Keratinocyte (primary cell): ENCODE measurements around the gene ADAMTS17.

ENCODE experiments used
- CTCF ChIP-seq, 3 experiments: IDR thresholded peaks in 1 of 3; conservative IDR thresholded peaks in 1 of 3; optimal IDR thresholded peaks in 1 of 3; 2 replicates in 2 of 3; 3 replicates in 1 of 3; pipeline versions ENCODE3 to v1.5.1; 2011; ENCODE audit warnings: low read length in 3 of 3, mild to moderate bottlenecking in 3 of 3, moderate library complexity in 2 of 3, control low read depth in 1 of 3, inconsistent platforms in 1 of 3; ENCODE audit not compliant: insufficient read depth in 2 of 3; ENCODE audit errors: extremely low read depth in 1 of 3
- EZH2 ChIP-seq: IDR thresholded peaks from one replicate; pipeline ENCODE4 v1.6.1; 2012; ENCODE audit warnings: inconsistent platforms, mild to moderate bottlenecking, low read length, moderate library complexity

GRCh38 chr15:100291106-100291505, 50.7 kb downstream of the ADAMTS17 start:
- TF ChIP-seq CTCF (optimal IDR thresholded peaks at IDR 0.05 in 1 of 3, IDR thresholded peaks at IDR 0.05 in 1 of 3, conservative IDR thresholded peaks at IDR 0.05 in 1 of 3; ENCODE audit: extremely low read depth in 1 of 3, insufficient read depth in 2 of 3, low read length in 3 of 3) = no peak
- no peak for TF ChIP-seq EZH2
